Osteocyte (in vitro differentiated cells): ENCODE results near the gene MRPL39. TPM values are rescaled to one million over a fixed set of nuclear protein-coding genes. Genes with fewer than 3 reads are reported as not detected.
A peak's percentile ranks its signal among the peaks of the same experiment; 100 is the strongest.

Source experiments
- DNase-seq: peaks from one replicate; pipeline ENCODE4 v3.0.0; 2021; ENCODE audit warnings: mixed read lengths; ENCODE audit not compliant: unreplicated experiment; ENCODE audit errors: extremely low spot score
- H3K27ac Mint-ChIP-seq: one replicate; pipeline ENCODE4 v1.8.0; 2021; ENCODE audit warnings: mild to moderate bottlenecking, mixed read lengths; ENCODE audit not compliant: unreplicated experiment
- H3K27me3 Mint-ChIP-seq: one replicate; pipeline ENCODE4 v1.8.0; 2021; ENCODE audit warnings: mixed read lengths; ENCODE audit not compliant: unreplicated experiment
- H3K36me3 Mint-ChIP-seq: one replicate; pipeline ENCODE4 v1.8.0; 2021; ENCODE audit warnings: mixed read lengths; ENCODE audit not compliant: unreplicated experiment
- H3K4me1 Mint-ChIP-seq: one replicate; pipeline ENCODE4 v1.8.0; 2021; ENCODE audit warnings: mixed read lengths; ENCODE audit not compliant: unreplicated experiment
- H3K4me3 Mint-ChIP-seq: one replicate; pipeline ENCODE4 v1.8.0; 2021; ENCODE audit warnings: mild to moderate bottlenecking, moderate library complexity, mixed read lengths; ENCODE audit not compliant: unreplicated experiment
- H3K9me3 Mint-ChIP-seq: one replicate; pipeline ENCODE4 v1.8.0; 2021; ENCODE audit warnings: mixed read lengths; ENCODE audit not compliant: unreplicated experiment
- total RNA-seq: library from RNA; stranded (reverse); gene quantifications from 2 replicates; pipeline ENCODE4 v1.2.1, GENCODE V29; 2021
- TF ChIP-seq, protein P1 (sequence below): fragments of 200-600 bp; sonication (generic); IDR thresholded peaks from 2 replicates; pipeline ENCODE4 v1.5.0; 2021; ENCODE audit warnings: antibody characterized with exemption, mild to moderate bottlenecking, moderate library complexity

MRPL39 gene
- total RNA-seq, 1 donor from 2014 or later = 24.3 TPM

DNA sequence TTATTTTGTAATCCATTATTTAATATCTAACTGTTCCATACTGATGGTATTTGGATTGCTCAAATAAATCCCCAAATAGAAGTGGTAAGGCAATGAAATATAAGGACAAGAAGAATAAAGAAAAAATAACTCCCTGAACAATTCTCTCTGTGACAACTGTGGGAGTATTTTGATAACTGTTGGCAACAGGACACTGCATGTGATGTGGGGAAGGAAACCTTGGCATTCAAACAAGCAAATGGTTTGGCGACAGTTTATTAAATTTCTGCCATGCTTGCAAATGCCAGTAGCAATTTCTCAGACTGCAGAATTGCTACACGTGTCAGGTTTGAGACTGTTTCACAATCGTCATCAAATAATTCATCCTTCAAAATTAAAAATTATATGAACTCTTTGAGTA lies 8.6 kb upstream of the MRPL39 start:
- H3K4me3 Mint-ChIP-seq = no peak overlapping the region
- no peak overlapping the region for H3K27ac Mint-ChIP-seq
- TF ChIP-seq, protein P1, sequence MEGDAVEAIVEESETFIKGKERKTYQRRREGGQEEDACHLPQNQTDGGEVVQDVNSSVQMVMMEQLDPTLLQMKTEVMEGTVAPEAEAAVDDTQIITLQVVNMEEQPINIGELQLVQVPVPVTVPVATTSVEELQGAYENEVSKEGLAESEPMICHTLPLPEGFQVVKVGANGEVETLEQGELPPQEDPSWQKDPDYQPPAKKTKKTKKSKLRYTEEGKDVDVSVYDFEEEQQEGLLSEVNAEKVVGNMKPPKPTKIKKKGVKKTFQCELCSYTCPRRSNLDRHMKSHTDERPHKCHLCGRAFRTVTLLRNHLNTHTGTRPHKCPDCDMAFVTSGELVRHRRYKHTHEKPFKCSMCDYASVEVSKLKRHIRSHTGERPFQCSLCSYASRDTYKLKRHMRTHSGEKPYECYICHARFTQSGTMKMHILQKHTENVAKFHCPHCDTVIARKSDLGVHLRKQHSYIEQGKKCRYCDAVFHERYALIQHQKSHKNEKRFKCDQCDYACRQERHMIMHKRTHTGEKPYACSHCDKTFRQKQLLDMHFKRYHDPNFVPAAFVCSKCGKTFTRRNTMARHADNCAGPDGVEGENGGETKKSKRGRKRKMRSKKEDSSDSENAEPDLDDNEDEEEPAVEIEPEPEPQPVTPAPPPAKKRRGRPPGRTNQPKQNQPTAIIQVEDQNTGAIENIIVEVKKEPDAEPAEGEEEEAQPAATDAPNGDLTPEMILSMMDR = no peak
- H3K27me3 Mint-ChIP-seq = peaks cover 33% of the 10 kb centered on the region
- no peak for DNase-seq
- H3K4me1 Mint-ChIP-seq = no peaks in the 10 kb centered on the region
- H3K36me3 Mint-ChIP-seq = no peaks in the 10 kb centered on the region
- H3K9me3 Mint-ChIP-seq = no peaks in the 10 kb centered on the region

DNA sequence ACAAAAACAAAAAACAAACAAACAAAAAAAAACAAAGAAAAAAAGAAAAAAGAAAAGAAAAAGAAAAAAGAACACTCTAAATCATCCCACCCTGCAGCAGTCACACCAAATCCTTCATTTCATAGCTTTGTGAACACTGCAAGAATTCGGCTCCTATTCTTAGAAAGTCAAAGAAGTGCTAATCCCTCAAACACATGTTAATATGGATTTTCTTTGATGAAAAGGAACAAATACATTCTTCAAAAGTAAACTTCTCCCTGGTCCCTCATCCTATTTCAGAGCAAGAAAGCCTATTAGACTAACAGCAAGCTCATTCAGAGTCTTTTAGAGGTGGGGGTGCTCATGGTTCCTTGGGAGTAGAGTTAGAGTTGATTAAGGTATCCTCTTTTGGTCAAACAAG lies 7.2 kb upstream of the MRPL39 start:
- TF ChIP-seq, protein P1 = no peak
- DNase-seq = no peak
- H3K36me3 Mint-ChIP-seq = no peaks in the 10 kb centered on the region
- peaks cover 31% of the 10 kb centered on the region for H3K27me3 Mint-ChIP-seq
- no peaks in the 10 kb centered on the region for H3K9me3 Mint-ChIP-seq
- H3K27ac Mint-ChIP-seq = no peak overlapping the region
- H3K4me1 Mint-ChIP-seq = no peaks in the 10 kb centered on the region
- H3K4me3 Mint-ChIP-seq = no peak overlapping the region

DNA sequence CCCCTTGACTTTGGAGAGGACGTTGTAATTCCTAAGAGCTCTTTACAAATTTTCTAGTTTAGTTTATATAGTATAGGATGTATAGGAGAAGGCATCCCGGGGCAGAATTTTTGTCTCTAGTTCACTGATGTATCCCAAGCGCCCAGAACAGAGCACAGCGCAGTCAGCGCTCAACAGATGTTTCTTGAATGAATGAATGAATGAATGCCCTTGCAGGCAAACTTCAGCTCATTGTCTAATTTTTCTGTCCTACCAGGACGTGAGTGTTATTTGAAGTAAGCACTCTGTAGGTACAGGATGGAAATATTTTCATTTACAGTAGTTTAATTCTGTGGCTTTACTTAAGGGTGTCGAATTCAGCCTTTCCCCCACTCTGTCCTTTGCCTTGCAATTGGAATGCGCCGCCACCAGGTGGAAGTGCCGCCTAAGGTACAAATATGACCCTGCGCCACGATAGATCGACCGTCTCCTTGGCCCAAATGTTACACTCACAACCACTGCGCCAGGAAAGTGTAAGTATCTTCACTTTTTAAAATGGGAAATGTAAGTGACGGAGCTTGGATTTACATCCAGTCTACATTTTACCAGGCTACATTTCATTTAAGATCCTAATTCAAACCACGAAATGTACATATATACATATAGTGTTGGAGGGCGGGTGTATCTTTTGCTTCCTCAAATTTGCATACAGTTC lies 910 bp upstream of the MRPL39 start:
- Mint-ChIP-seq H3K27me3 (peaks cover 4% of the 10 kb centered on the region), H3K4me3 (peak overlapping the region; percentile 100), H3K36me3 (peaks cover 9% of the 10 kb centered on the region), H3K9me3 (no peaks in the 10 kb centered on the region), H3K27ac (no peak overlapping the region), H3K4me1 (peaks cover 20% of the 10 kb centered on the region)
- DNase-seq = peak; percentile 88
- TF ChIP-seq, protein P1 = peak; percentile 92

DNA sequence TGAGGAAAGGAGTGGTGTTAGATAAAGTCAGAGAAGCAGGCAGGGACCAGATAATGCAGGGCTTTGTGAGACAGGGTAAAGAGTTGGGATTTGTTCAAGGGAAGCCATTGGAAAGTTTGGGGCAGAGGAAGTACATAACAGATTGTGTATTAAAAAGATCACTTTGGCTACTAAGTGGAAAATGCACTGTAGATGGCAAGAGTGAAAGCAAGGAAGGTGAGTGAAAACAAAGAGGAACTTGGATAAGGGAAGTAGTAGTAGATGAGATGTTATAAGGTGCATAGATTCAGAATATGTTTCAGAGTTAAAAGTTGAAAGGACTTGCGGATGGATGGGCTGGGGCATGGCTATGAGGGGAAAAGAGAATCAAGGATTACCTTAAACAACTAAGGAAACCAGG lies 17.4 kb downstream of the MRPL39 start:
- Mint-ChIP-seq H3K4me3 (no peak overlapping the region), H3K27ac (no peak overlapping the region), H3K36me3 (peaks cover 67% of the 10 kb centered on the region), H3K27me3 (no peaks in the 10 kb centered on the region), H3K4me1 (no peaks in the 10 kb centered on the region), H3K9me3 (no peaks in the 10 kb centered on the region)
- TF ChIP-seq, protein P1 = no peak
- DNase-seq = no peak

DNA sequence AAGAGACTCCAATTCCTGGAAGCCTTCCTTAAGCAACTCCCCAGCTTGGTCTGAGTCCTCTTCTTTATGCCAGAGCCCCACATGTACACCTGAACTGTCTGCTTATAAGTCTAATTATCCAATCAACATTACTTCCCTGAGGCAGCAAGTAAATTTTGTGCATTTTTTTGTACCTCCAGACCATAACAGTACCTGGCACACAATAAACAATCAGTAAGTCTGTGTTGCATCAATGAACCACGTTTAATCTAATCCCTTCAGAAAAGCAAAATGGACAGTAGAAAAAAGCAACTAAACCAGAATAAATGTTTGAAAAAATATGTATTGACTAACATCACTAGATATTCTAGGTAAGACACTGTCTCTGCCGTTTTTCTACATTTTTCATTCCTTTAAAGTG lies 20.5 kb downstream of the MRPL39 start:
- H3K36me3 Mint-ChIP-seq = peaks cover 52% of the 10 kb centered on the region
- H3K27ac Mint-ChIP-seq = no peak overlapping the region
- H3K27me3 Mint-ChIP-seq = no peaks in the 10 kb centered on the region
- no peaks in the 10 kb centered on the region for H3K9me3 Mint-ChIP-seq
- H3K4me1 Mint-ChIP-seq = no peaks in the 10 kb centered on the region
- DNase-seq = no peak
- H3K4me3 Mint-ChIP-seq = no peak overlapping the region
- TF ChIP-seq, protein P1 = no peak
